Measurements from ENCODE around the gene GTPBP4. TPM values are rescaled to one million over a fixed set of nuclear protein-coding genes. Genes with fewer than 3 reads are reported as not detected.

GTPBP4 gene
- total and polyA plus RNA-seq, 2 of the 13 experiments (the other 11 are each of a cell fraction or from before 2014, with no cell fraction given), result 24.1 to 85.5 TPM

DNA sequence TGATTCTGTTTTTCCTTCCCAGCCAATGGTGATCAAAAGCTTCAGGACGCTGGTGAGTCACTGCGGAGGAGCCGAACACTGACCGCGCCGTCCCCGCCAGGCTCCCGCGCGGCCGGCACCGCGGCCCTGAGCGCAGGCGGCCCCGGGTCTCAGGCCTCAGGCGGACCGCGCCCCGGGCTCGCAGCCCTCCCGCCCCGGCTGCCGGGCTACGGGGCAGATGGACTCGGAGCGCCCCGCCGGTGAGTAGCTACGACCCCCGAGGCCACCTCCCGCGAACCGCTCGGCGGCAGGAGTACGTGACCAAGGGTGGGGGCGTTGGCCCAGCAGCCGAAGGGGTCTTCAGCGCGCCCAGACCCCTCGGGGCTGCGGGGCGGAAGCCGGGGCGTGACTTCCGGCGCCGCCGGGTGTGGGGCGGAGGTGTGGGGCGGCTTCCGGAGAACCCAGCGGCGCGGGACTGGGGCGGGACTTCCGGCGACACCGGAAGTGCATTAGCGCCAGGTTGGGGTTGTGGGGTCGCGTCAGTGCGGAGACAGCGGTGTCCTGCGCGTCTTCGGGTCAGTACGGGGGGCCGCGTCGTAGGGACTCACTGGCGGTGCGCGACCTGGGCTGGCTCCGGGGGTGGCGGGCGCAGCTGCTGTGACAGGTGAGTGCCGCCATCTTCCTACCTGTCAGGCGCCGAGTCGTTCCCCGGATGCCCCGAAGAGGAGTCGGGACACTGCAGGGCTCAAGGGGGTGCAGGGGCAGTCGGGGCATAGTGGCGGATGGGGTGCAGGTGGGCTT, 68.3 kb downstream of the GTPBP4 start, which contains the start of gene WDR37 (continued):
- TF ChIP-seq ZNF18 (CRISPR knock-in tag; IDR thresholded peaks at IDR 0.05; ENCODE audit: insufficient replicate concordance), result no peak
- no peak for TF ChIP-seq MLLT10 (CRISPR knock-in tag; IDR thresholded peaks at IDR 0.05)
- TF ChIP-seq FLYWCH1 (CRISPR knock-in tag; IDR thresholded peaks at IDR 0.05), result no peak; the same call in 1 of the 2 replicates
- TF ChIP-seq RCOR2 (CRISPR knock-in tag; IDR thresholded peaks at IDR 0.05), result no peak
- TF ChIP-seq ZNF367 (CRISPR knock-in tag; IDR thresholded peaks at IDR 0.05; ENCODE audit: borderline replicate concordance), result peak; percentile 5; the same call in 1 of the 2 replicates
- peak; percentile 55 for TF ChIP-seq ZNF567 (CRISPR knock-in tag; IDR thresholded peaks at IDR 0.05; ENCODE audit: borderline replicate concordance)
- TF ChIP-seq GATAD1 (CRISPR knock-in tag; IDR thresholded peaks at IDR 0.05), result peak; percentile 92
- no peak for TF ChIP-seq JUNB (CRISPR knock-in tag; IDR thresholded peaks at IDR 0.05; ENCODE audit: borderline replicate concordance)
- peak; percentile 91; the same call in 1 of the 2 replicates for TF ChIP-seq SIN3A (IDR thresholded peaks at IDR 0.05; ENCODE audit: borderline replicate concordance, low read depth, low read length)
- TF ChIP-seq GABPB1 (CRISPR knock-in tag; IDR thresholded peaks at IDR 0.05), result peak; percentile 98
- TF ChIP-seq TBX2 (CRISPR knock-in tag; IDR thresholded peaks at IDR 0.05; ENCODE audit: borderline replicate concordance), result peak; percentile 80
- TF ChIP-seq PATZ1 (CRISPR knock-in tag; IDR thresholded peaks at IDR 0.05), result peak; percentile 73
- TF ChIP-seq ZNF749 (CRISPR knock-in tag; IDR thresholded peaks at IDR 0.05; ENCODE audit: borderline replicate concordance), result no peak
- TF ChIP-seq HDAC2 (CRISPR knock-in tag; IDR thresholded peaks at IDR 0.05), result peak; percentile 41
- TF ChIP-seq, protein P1, sequence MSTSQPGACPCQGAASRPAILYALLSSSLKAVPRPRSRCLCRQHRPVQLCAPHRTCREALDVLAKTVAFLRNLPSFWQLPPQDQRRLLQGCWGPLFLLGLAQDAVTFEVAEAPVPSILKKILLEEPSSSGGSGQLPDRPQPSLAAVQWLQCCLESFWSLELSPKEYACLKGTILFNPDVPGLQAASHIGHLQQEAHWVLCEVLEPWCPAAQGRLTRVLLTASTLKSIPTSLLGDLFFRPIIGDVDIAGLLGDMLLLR (CRISPR knock-in tag; IDR thresholded peaks at IDR 0.05), result 0 out of 2 replicates have a peak, but pooled peaks have one; percentile 7
- no peak for TF ChIP-seq ZNF7 (CRISPR knock-in tag; IDR thresholded peaks at IDR 0.05)
- 0 out of 2 replicates have a peak, but pooled peaks have one; percentile 27 for TF ChIP-seq ZNF766 (CRISPR knock-in tag; IDR thresholded peaks at IDR 0.05; ENCODE audit: borderline replicate concordance)
- TF ChIP-seq BRCA1 (CRISPR knock-in tag; IDR thresholded peaks at IDR 0.05), result 0 out of 2 replicates have a peak, but pooled peaks have one; percentile 36
- TF ChIP-seq HMG20A (CRISPR knock-in tag; IDR thresholded peaks at IDR 0.05; ENCODE audit: borderline replicate concordance), result no peak
- 0 out of 2 replicates have a peak, but pooled peaks have one; percentile 10 for TF ChIP-seq ZFP36L1 (CRISPR knock-in tag; IDR thresholded peaks at IDR 0.05)
- TF ChIP-seq ZBTB7B (CRISPR knock-in tag; IDR thresholded peaks at IDR 0.05), result peak; percentile 98
- TF ChIP-seq RBFOX2 (IDR thresholded peaks at IDR 0.05; ENCODE audit: low read depth, low read length), result peak; percentile 96
- no peak for TF ChIP-seq TERF1 (CRISPR knock-in tag; IDR thresholded peaks at IDR 0.05)
- TF ChIP-seq, protein P2, sequence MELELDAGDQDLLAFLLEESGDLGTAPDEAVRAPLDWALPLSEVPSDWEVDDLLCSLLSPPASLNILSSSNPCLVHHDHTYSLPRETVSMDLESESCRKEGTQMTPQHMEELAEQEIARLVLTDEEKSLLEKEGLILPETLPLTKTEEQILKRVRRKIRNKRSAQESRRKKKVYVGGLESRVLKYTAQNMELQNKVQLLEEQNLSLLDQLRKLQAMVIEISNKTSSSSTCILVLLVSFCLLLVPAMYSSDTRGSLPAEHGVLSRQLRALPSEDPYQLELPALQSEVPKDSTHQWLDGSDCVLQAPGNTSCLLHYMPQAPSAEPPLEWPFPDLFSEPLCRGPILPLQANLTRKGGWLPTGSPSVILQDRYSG (CRISPR knock-in tag; IDR thresholded peaks at IDR 0.05), result no peak

Measured in HepG2 (cell line).